NCI-H146 treated with DMSO at 0.1 percent for 48 hours (cell line): ENCODE results near the gene IFNK.
A peak's percentile ranks its signal among the peaks of the same experiment; 100 is the strongest.

ENCODE experiments used
- DNase-seq: peaks from one replicate; lab custom pipeline; 2025; ENCODE audit not compliant: unreplicated experiment; lab: John Stamatoyannopoulos, UW

IFNK gene

GRCh38 chr9:27572918-27573633, 49.0 kb downstream of the IFNK start, which contains the start of gene C9orf72:
C9orf72 (minus strand) TSS chr9:27573481; CDS start chr9:27567120, 6,361 bp downstream.
- peak; percentile 85 for DNase-seq

GRCh38 chr9:27573634-27574590, 49.8 kb downstream of the IFNK start:
- DNase-seq, result peak; percentile 99
